Fibroblast of the aortic adventitia (primary cell): ENCODE results near the gene NSF. TPM values are rescaled to one million over a fixed set of nuclear protein-coding genes. Genes with fewer than 3 reads are reported as not detected.
"Not testable (repeated sequence)": the region's sequence is repeated elsewhere in the genome, so short reads cannot be mapped to it uniquely, and the experiment has no call there.

Experiments
- DNase-seq: peaks from one replicate; pipeline ENCODE4 v3.0.0-alpha.2; 2010; ENCODE audit warnings: low read depth
- H3K4me3 ChIP-seq: 2 replicates; pipeline ENCODE4 v1.5.1; 2011; ENCODE audit warnings: low read depth, mild to moderate bottlenecking, control low read depth, low read length, moderate library complexity
- total RNA-seq: library from RNA; depleted of rRNA; stranded (reverse); fragments of >200 nt; gene quantifications from 2 replicates; pipeline ENCODE4 v1.2.3, GENCODE V29; 2012; ENCODE audit warnings: low replicate concordance
- TF ChIP-seq, protein P1 (sequence below): IDR thresholded peaks from 2 replicates; pipeline ENCODE4 v1.5.1; 2011; ENCODE audit warnings: mild to moderate bottlenecking, low read length, control low read depth, inconsistent platforms; ENCODE audit not compliant: insufficient read depth

The NSF gene
- total RNA-seq, 1 donor: 59.7 TPM

DNA sequence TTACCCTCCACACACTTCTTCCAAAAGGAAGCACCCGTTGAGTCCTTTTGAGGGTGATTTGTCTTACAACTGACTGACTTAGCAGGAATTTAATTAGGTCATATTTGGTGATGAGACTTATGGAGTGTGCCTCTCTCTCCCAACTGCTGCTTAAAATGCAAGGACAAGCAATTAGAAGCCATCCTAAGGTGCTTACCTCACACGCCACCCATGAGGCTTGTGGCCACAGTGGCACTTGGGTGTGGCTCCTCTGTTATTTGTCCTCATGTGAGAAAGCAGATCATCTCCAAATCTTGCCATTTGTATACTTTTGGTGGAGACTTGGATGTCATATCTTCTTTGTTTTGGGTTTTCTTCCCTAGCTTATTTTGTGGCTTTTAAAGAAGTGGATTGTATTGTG lies 166.4 kb downstream of the NSF start:
- no peak for DNase-seq
- TF ChIP-seq, protein P1, sequence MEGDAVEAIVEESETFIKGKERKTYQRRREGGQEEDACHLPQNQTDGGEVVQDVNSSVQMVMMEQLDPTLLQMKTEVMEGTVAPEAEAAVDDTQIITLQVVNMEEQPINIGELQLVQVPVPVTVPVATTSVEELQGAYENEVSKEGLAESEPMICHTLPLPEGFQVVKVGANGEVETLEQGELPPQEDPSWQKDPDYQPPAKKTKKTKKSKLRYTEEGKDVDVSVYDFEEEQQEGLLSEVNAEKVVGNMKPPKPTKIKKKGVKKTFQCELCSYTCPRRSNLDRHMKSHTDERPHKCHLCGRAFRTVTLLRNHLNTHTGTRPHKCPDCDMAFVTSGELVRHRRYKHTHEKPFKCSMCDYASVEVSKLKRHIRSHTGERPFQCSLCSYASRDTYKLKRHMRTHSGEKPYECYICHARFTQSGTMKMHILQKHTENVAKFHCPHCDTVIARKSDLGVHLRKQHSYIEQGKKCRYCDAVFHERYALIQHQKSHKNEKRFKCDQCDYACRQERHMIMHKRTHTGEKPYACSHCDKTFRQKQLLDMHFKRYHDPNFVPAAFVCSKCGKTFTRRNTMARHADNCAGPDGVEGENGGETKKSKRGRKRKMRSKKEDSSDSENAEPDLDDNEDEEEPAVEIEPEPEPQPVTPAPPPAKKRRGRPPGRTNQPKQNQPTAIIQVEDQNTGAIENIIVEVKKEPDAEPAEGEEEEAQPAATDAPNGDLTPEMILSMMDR: no peak

DNA sequence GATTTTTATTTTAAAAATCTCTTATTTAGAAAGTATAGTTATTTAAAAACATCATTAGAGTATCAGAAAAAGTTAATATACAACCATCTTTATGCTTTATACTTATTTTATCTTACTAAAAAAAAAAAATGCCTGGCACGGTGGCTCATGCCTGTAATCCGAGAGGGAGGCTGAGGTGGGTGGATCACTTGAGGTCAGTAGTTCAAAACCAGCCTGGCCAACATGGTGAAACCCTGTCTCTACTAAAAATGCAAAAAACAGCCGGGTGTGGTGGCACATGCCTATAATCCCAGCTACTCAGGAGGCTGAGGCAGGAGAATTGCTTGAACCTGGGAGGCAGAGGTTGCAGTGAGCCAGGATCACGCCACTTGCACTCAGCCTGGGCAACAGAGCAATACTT lies 167.1 kb downstream of the NSF start:
- not testable (repeated sequence) for H3K4me3 ChIP-seq, DNase-seq

More for the DNA sequence above, 166.4 kb downstream of the NSF start:
- H3K4me3 ChIP-seq: no peak overlapping the region

DNA sequence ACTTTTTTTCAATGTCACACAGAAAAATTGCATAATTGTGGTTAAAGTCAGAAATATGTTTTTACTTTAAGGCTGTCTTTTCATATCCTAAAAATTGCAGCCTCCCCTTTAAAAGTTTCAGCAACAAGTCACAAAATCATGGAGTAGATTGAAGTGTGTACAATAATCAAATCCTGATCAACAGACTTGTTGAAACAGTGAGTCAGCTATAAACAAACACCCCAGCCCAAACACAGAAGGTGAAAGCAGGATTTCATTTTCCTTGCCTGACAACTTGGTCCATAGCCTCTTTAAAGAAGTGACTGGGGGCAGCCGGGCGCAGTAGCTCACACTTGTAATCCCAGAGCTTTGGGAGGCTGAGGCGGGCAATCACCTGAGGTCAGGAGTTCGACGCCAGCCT lies 168.1 kb downstream of the NSF start:
- no peak for DNase-seq
- TF ChIP-seq, protein P1: no peak
- no peak overlapping the region for H3K4me3 ChIP-seq

DNA sequence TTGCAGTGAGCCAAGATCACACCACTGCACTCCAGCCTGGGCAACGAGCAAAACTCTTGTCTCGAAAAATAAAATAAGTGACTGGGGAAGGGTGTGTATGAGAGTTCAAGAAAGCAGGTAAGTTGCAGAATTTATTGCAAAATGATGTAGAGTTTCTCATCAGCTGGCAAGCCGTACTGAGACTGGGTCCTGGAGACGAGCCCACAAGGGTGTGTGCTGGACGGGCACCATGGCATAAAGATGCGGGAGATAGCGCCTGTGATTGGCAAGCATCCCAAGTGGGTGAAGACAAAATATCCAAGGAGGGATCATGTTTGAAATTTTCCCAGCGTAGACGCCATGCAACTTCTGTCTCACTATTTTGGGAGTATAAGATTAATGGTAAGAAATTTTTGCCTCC lies 168.7 kb downstream of the NSF start:
- DNase-seq: no peak
- TF ChIP-seq, protein P1: no peak

GRCh38 chr17:46763416-46763815 lies 172.9 kb downstream of the NSF start:
- no peak for DNase-seq
- no peak overlapping the region for H3K4me3 ChIP-seq
- TF ChIP-seq, protein P1: no peak

More for the DNA sequence above, 168.7 kb downstream of the NSF start:
- H3K4me3 ChIP-seq: no peak overlapping the region

DNA sequence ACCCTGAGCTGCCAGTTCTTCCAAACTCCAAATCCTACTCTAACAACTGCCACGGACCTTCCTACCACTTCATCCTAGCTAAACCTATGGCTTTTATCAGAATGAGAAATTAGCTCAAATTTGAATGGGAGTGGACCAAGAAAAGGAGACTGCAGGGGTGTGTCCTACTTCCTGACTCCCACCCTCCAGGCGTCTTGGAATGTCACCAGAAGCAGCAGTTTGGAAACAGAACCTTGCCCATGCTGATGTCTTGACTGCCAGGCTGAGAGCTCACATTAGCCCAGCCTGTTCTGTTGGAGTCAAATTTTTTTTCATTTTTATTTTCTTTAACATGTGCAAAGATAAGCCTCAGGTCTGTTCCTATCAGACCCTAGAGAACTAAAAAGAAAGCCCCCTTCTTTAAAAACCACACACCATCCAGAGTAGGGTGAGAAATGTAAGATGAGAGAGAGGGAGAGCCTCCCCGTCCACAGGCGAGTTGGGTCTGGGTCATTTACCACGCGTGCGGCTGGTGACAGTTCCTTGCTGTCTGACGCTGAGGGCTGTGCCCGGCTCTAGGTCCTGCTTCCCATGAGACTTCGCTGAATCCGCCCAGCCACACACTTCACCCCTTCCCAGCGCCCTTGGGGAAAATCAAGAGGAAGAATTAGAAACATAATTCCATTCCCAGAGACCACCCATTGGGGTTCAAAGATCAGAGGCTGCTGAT lies 173.7 kb downstream of the NSF start:
- TF ChIP-seq, protein P1: no peak
- H3K4me3 ChIP-seq: no peak overlapping the region
- DNase-seq: no peak

DNA sequence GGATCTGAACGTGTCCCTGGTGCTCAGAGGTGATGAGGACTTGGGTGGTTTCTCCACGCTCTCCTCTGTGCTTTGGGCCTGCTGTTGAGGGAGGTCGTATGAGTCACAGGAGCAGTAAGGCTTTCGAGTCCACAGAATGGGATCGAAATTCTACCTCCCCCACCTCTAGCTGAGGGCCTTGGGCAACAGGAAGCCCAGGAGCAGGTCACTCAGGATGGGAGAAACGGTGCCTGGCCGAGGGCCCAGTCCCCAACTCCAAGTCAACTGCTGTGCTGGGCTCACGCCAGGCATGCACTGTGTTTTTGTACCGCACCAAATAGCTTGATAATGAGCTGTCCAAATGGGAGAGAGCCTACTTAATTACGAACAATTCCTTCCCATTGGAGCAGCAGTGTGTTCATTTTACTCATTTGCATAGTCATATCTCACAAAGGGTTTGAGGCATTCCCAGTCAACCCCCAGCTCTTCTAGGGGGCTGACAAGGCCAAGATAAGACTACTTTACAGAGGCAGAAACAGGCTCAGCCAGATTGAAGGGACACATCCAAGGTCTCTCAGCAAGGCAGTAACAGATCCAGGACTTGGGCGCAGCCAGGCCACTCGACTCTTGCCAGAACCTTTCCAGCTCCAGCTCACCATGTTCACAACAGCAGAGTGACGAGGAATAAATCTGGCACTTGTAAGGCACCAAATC lies 174.4 kb downstream of the NSF start:
- DNase-seq: peak; percentile 55
- no peak overlapping the region for H3K4me3 ChIP-seq
- TF ChIP-seq, protein P1: no peak
